ENCODE results near the gene AQP5.

Gene AQP5

GRCh38 chr12:49964849-49965624, 3.4 kb downstream of the AQP5 start:
- DNase-seq (ENCODE audit: low spot score) = no peak

- no peak for DNase-seq (ENCODE audit: low spot score)
These were observed 4.2 kb downstream of the AQP5 start for GRCh38 chr12:49965836-49966235.

- DNase-seq (ENCODE audit: low spot score) = no peak
These were observed 4.9 kb downstream of the AQP5 start for GRCh38 chr12:49966511-49967041.

GRCh38 chr12:49967042-49967776, 5.5 kb downstream of the AQP5 start:
- DNase-seq (ENCODE audit: low spot score) = peak; percentile 93

- DNase-seq (ENCODE audit: low spot score) = no peak
These were observed 6.1 kb downstream of the AQP5 start for GRCh38 chr12:49967777-49968250.

GRCh38 chr12:49968471-49968870, 6.8 kb downstream of the AQP5 start:
- no peak for DNase-seq (ENCODE audit: low spot score)

- peak; percentile 79 for DNase-seq (ENCODE audit: low spot score)
These were observed 7.4 kb downstream of the AQP5 start for GRCh38 chr12:49969027-49969426.

- DNase-seq (ENCODE audit: low spot score) = no peak
These were observed 8.2 kb downstream of the AQP5 start for GRCh38 chr12:49969651-49970429.

GRCh38 chr12:49970658-49971057, 9.0 kb downstream of the AQP5 start:
- DNase-seq (ENCODE audit: low spot score) = no peak

- DNase-seq (ENCODE audit: low spot score) = no peak
These were observed 9.5 kb downstream of the AQP5 start for GRCh38 chr12:49971141-49971540.

GRCh38 chr12:49972129-49972528, 10.5 kb downstream of the AQP5 start:
- no peak for DNase-seq (ENCODE audit: low spot score)

GRCh38 chr12:49972641-49973360, 11.1 kb downstream of the AQP5 start, which contains the start of gene AQP6:
TSS of gene AQP6 (plus strand) at chr12:49972947. CDS start at chr12:49973174, 227 bp downstream.
- DNase-seq (ENCODE audit: low spot score) = no peak

GRCh38 chr12:49973361-49973830, 11.7 kb downstream of the AQP5 start:
- DNase-seq (ENCODE audit: low spot score) = no peak

GRCh38 chr12:49974231-49974675, 12.6 kb downstream of the AQP5 start:
- DNase-seq (ENCODE audit: low spot score) = no peak

- DNase-seq (ENCODE audit: low spot score) = no peak
These were observed 13.1 kb downstream of the AQP5 start for GRCh38 chr12:49974677-49975317.

- DNase-seq (ENCODE audit: low spot score) = no peak
These were observed 13.7 kb downstream of the AQP5 start for GRCh38 chr12:49975318-49975761.

GRCh38 chr12:49976557-49976956, 14.9 kb downstream of the AQP5 start:
- DNase-seq (ENCODE audit: low spot score) = no peak

GRCh38 chr12:49978125-49978524, 16.5 kb downstream of the AQP5 start:
- no peak for DNase-seq (ENCODE audit: low spot score)

- no peak for DNase-seq (ENCODE audit: low spot score)
These were observed 17.4 kb downstream of the AQP5 start for GRCh38 chr12:49979016-49979586.

- no peak for DNase-seq (ENCODE audit: low spot score)
These were observed 18.1 kb downstream of the AQP5 start for GRCh38 chr12:49979791-49980190.

Data from COLO829 (cell line).